Frontal cortex (tissue), 4 donors: ENCODE results near the gene SUN3. TPM values are rescaled to one million over a fixed set of nuclear protein-coding genes. Genes with fewer than 3 reads are reported as not detected.
"Not testable (repeated sequence)": the region's sequence is repeated elsewhere in the genome, so short reads cannot be mapped to it uniquely, and the experiment has no call there.

Source experiments
- DNase-seq, 2 donors: peaks; one replicate each; pipeline ENCODE4 v3.0.0; 2012; ENCODE audit warnings: low spot score in 2 of 2
- FAIRE-seq: peaks from 2 replicates; lab custom pipeline; 2012; peaks lifted over from hg19 to GRCh38; lab: Jason Lieb, UNC
- total RNA-seq: library from RNA; depleted of rRNA; stranded (reverse); fragments of >200 nt; gene quantifications from one replicate; pipeline ENCODE4 v1.2.3, GENCODE V29; 2014
- donor health status: control.
- donor health status: control.
- donor health status: control.

Gene SUN3
- total RNA-seq, 1 donor from 2014 or later, result not detected

GRCh38 chr7:47949703-47950102 lies 79.2 kb downstream of the SUN3 start:
- no peak for FAIRE-seq
- DNase-seq, result no peak

GRCh38 chr7:47948141-47948790 lies 80.6 kb downstream of the SUN3 start, which contains the start of gene PKD1L1:
PKD1L1 (minus strand) TSS chr7:47948466; CDS start chr7:47948440, 26 bp downstream.
- FAIRE-seq (no peak), DNase-seq (no peak)

- FAIRE-seq (no peak), DNase-seq (no peak)
Observed at GRCh38 chr7:47947355-47947749, 81.6 kb downstream of the SUN3 start.

GRCh38 chr7:47946581-47947354 lies 82.1 kb downstream of the SUN3 start:
- FAIRE-seq, result no peak

GRCh38 chr7:47945261-47946015 lies 83.5 kb downstream of the SUN3 start:
- DNase-seq (peak; percentile 45 to 58), FAIRE-seq (no peak)

More at GRCh38 chr7:47946581-47947354, 82.1 kb downstream of the SUN3 start:
- no peak for DNase-seq

GRCh38 chr7:47944536-47945260 lies 84.2 kb downstream of the SUN3 start:
- DNase-seq (no peak), FAIRE-seq (no peak)

- no peak for FAIRE-seq
- no peak for DNase-seq
Observed at GRCh38 chr7:47943676-47944474, 85.0 kb downstream of the SUN3 start.

GRCh38 chr7:47942651-47943050 lies 86.3 kb downstream of the SUN3 start:
- FAIRE-seq, DNase-seq: not testable (repeated sequence)

- DNase-seq, result no peak
- FAIRE-seq, result no peak
Observed at GRCh38 chr7:47942132-47942531, 86.8 kb downstream of the SUN3 start.

- DNase-seq (no peak), FAIRE-seq (no peak)
Observed at GRCh38 chr7:47941136-47941844, 87.6 kb downstream of the SUN3 start.

- FAIRE-seq (no peak), DNase-seq (no peak)
Observed at GRCh38 chr7:47940088-47941013, 88.6 kb downstream of the SUN3 start.

- no peak for FAIRE-seq
- no peak for DNase-seq
Observed at GRCh38 chr7:47939425-47940036, 89.4 kb downstream of the SUN3 start.

GRCh38 chr7:47938574-47939165 lies 90.2 kb downstream of the SUN3 start:
- no peak for FAIRE-seq
- DNase-seq, result no peak

GRCh38 chr7:47937711-47938573 lies 91.0 kb downstream of the SUN3 start:
- no peak for FAIRE-seq
- no peak for DNase-seq
